ENCODE data around the gene MARVELD3.
"Not testable (repeated sequence)": the region's sequence is repeated elsewhere in the genome, so short reads cannot be mapped to it uniquely, and the experiment has no call there.

Gene MARVELD3

GRCh38 chr16:71670537-71670936 lies 44.6 kb downstream of the MARVELD3 start:
- DNase-seq (ENCODE audit: insufficient read length, low spot score) (no peak), FAIRE-seq (no peak)

- FAIRE-seq (no peak), DNase-seq (ENCODE audit: insufficient read length, low spot score) (no peak)
Measured at GRCh38 chr16:71671165-71671564, 45.2 kb downstream of the MARVELD3 start.

DNA sequence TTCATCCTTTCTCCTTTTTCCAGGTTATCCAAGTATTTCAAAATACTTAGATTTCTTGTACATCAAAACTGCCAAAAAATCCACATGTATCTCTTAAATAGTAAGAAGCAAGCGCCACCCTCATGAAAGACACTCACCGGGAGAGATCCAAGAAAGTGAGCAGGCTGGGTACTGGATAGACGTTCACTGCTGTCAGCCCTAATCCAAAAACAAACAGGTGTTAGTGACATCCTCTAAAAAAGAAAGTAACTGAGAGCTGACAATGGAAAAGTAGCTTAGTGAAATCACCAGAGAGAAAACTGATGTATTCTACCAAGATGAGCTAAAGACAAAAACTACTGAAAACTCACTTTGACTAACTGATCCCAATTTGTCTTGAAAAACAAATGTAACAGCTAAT lies 46.1 kb downstream of the MARVELD3 start:
- FAIRE-seq (no peak), DNase-seq (ENCODE audit: insufficient read length, low spot score) (no peak)

- FAIRE-seq, result no peak
- DNase-seq (ENCODE audit: insufficient read length, low spot score), result no peak
Measured at GRCh38 chr16:71672803-71673581, 47.0 kb downstream of the MARVELD3 start.

DNA sequence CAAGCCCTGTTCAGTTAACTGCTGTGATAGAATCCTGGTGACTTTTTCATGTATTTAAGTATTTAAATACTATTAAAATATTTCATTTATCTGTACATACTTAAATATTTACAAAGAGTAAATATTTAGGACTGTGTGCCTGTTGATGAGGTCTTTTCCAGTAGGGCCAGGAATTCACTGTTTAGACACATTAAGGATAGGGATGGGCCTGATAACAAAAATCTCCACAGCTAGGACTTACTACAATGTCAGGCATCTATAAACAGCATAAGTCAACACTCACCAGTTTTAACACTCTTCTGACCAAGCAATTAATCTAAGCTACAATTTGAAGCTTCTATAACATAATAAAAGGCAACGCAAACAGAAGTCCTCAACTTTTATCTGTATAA lies 47.6 kb downstream of the MARVELD3 start:
- FAIRE-seq (no peak), DNase-seq (ENCODE audit: insufficient read length, low spot score) (no peak)

DNA sequence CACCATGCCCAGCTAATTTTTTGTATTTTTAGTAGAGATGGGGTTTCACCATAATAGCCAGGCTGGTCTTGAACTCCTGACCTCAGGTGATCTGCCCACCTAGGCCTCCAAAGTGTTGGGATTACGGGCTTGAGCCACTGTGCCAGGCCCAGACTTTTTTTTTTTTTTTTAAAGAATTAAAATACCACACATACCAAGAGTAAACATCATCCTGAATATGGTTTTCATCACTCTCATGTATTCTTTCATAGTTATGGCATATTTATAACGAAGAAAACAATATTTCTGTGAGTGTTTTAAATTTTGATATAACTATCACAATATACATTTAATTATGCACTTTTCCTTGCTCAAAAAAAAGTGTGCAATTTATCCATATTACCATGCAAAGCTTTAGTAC lies 48.2 kb downstream of the MARVELD3 start:
- FAIRE-seq (no peak), DNase-seq (ENCODE audit: insufficient read length, low spot score) (no peak)

GRCh38 chr16:71675380-71675779 lies 49.4 kb downstream of the MARVELD3 start:
- DNase-seq (ENCODE audit: insufficient read length, low spot score) (no peak), FAIRE-seq (no peak)

DNA sequence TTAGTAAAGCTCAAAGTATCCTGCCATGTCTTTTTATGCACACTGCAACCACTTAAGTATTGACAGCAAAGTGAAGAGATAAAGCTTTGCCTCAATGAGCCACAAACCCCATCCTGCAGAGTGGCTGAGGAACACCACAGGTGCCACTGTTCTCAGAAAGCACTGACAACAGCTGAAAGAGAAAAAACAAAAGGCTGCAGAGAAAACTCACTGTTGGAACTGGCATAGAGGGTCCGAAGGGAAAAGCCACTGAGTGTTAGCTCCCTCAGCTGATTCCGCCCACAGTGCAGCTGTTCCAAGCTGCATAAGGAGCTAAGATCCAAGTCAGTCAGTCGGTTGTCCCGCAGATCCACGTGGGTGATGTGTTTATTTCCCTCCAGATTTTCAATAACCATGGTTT lies 50.3 kb downstream of the MARVELD3 start:
- no peak for FAIRE-seq
- DNase-seq (ENCODE audit: insufficient read length, low spot score), result no peak

- no peak for FAIRE-seq
- no peak for DNase-seq (ENCODE audit: insufficient read length, low spot score)
Measured at GRCh38 chr16:71681360-71681759, 55.4 kb downstream of the MARVELD3 start.

DNA sequence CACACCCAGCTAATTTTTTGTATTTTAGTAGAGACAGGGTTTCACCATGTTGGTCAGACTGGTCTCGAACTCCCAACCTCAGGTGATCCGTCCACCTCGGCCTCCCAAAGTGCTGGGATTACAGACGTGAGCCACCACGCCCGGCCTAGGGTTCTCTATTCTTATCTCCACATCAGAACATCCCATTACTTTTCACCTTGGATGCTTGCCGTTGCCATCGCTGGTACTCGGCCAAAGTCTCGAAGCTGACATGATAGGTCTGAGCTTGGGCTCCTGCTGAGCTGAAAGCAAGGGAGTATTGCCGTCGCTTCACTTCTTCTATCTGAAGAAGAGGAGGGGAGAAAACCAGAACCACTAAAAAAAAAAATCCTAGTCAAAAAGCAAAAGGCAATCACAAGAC lies 58.3 kb downstream of the MARVELD3 start:
- DNase-seq (ENCODE audit: insufficient read length, low spot score); FAIRE-seq: not testable (repeated sequence)

Data from GM19239 (cell line).